ENCODE data around the gene HOXC12.

The HOXC12 gene

DNA sequence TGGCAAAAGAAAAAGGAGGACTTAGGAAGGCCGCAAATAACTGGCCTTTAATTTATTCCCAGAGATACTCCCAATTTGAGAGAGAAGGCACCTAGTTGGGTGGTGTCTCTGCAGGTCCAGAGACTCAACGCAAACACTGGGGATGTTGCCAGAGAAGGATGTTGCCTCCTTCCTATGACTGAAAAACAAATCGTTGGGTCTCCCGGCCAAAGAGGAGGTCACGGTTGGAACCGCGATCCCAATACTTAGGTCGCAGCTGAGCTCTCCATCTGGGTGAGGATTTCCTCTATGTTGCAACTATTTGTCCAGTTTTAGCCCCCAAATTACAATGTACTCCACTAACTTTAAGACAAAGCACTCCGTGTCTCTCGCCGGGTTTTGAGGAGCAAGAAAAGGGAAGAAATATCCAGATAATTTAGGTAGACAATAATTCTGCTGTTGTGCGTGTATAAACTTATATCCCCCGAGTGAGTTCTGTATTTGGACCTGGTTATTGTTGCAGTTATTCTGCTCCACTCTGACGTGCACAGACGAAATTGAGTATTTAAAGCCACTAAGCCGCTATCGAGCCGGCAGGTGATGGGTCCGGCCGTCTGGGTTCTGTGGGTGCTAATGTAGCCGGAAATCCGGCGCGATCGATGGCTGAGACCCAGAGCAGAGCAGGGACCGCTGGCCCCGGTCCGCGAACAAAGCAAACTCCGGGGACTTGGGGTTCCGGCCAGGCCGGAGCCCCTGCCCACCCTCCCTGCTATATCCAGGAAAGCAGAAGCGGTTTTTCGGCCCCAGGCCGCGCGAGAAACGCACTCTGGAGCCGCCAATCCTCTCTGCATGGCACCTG is 5.7 kb downstream of the HOXC12 start:
- no peak for TF ChIP-seq EP300 (IDR thresholded peaks at IDR 0.05; ENCODE audit: borderline replicate concordance)
- no peak for TF ChIP-seq FOXM1 (IDR thresholded peaks at IDR 0.05; ENCODE audit: borderline replicate concordance, low read depth)
- TF ChIP-seq TEAD4 (IDR thresholded peaks at IDR 0.05) = no peak
- no peak for TF ChIP-seq YY1 (IDR thresholded peaks at IDR 0.05; ENCODE audit: low read depth)
- TF ChIP-seq, protein P1, sequence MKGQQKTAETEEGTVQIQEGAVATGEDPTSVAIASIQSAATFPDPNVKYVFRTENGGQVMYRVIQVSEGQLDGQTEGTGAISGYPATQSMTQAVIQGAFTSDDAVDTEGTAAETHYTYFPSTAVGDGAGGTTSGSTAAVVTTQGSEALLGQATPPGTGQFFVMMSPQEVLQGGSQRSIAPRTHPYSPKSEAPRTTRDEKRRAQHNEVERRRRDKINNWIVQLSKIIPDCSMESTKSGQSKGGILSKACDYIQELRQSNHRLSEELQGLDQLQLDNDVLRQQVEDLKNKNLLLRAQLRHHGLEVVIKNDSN (IDR thresholded peaks at IDR 0.05) = no peak
- no peak for TF ChIP-seq ZBTB7A (IDR thresholded peaks at IDR 0.05; ENCODE audit: low read depth)
- TF ChIP-seq, protein P2, sequence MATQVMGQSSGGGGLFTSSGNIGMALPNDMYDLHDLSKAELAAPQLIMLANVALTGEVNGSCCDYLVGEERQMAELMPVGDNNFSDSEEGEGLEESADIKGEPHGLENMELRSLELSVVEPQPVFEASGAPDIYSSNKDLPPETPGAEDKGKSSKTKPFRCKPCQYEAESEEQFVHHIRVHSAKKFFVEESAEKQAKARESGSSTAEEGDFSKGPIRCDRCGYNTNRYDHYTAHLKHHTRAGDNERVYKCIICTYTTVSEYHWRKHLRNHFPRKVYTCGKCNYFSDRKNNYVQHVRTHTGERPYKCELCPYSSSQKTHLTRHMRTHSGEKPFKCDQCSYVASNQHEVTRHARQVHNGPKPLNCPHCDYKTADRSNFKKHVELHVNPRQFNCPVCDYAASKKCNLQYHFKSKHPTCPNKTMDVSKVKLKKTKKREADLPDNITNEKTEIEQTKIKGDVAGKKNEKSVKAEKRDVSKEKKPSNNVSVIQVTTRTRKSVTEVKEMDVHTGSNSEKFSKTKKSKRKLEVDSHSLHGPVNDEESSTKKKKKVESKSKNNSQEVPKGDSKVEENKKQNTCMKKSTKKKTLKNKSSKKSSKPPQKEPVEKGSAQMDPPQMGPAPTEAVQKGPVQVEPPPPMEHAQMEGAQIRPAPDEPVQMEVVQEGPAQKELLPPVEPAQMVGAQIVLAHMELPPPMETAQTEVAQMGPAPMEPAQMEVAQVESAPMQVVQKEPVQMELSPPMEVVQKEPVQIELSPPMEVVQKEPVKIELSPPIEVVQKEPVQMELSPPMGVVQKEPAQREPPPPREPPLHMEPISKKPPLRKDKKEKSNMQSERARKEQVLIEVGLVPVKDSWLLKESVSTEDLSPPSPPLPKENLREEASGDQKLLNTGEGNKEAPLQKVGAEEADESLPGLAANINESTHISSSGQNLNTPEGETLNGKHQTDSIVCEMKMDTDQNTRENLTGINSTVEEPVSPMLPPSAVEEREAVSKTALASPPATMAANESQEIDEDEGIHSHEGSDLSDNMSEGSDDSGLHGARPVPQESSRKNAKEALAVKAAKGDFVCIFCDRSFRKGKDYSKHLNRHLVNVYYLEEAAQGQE (IDR thresholded peaks at IDR 0.05; ENCODE audit: low read depth) = no peak
- TF ChIP-seq EGR1 (IDR thresholded peaks at IDR 0.05) = no peak
- no peak for TF ChIP-seq NFIC (IDR thresholded peaks at IDR 0.05)
- no peak for TF ChIP-seq CREB1 (IDR thresholded peaks at IDR 0.05; ENCODE audit: low read depth)
- TF ChIP-seq TAF1 (IDR thresholded peaks at IDR 0.05; ENCODE audit: low read depth) = no peak
- no peak for TF ChIP-seq CEBPB (IDR thresholded peaks at IDR 0.05)
- TF ChIP-seq, protein P3, sequence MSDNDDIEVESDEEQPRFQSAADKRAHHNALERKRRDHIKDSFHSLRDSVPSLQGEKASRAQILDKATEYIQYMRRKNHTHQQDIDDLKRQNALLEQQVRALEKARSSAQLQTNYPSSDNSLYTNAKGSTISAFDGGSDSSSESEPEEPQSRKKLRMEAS (IDR thresholded peaks at IDR 0.05) = no peak
- TF ChIP-seq RAD21 (IDR thresholded peaks at IDR 0.05; ENCODE audit: low read depth) = no peak

DNA sequence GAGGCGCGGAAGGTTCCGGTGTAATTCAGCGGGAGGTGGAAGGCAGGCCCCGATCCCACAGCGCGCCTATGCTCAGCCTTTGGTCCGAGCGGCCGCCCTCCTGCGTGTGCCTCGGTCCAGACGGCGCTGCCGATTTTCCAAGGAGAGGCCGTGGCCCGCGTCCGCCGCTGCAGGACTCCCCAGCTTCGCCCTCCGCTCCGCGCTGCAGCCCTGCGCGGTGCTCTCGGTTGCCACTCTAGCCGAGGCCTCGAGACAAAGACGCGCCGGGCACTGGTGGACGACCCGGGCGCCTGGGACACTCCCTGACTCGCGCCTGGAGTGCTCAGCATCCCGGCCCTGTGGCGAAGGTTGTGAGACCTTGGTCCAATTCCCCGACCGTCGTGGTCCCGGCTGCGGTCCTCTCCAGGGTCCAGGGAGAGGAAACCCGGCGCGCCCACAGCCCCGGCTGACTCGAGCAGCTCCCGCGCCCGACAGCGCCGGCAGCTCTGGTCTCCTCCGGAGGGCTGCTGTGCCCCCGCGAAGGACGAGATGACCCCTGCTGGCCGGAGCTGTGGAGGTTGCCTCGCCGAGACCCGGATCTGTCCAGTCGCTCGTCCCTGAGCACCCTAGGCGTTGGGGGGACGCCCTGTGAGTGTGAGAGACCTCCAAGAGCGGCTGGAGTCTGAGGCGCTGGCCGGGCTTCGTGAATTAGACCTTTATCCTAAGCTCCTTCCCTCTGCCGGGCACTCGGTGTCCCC is 6.5 kb downstream of the HOXC12 start:
- TF ChIP-seq FOXM1 (IDR thresholded peaks at IDR 0.05; ENCODE audit: borderline replicate concordance, low read depth) (no peak), CREB1 (IDR thresholded peaks at IDR 0.05; ENCODE audit: low read depth) (no peak), TCF12 (IDR thresholded peaks at IDR 0.05; ENCODE audit: low read depth) (no peak), CEBPB (IDR thresholded peaks at IDR 0.05) (no peak), EGR1 (IDR thresholded peaks at IDR 0.05) (no peak), RAD21 (IDR thresholded peaks at IDR 0.05; ENCODE audit: low read depth) (no peak)
- TF ChIP-seq, protein P1 (IDR thresholded peaks at IDR 0.05) = no peak

DNA sequence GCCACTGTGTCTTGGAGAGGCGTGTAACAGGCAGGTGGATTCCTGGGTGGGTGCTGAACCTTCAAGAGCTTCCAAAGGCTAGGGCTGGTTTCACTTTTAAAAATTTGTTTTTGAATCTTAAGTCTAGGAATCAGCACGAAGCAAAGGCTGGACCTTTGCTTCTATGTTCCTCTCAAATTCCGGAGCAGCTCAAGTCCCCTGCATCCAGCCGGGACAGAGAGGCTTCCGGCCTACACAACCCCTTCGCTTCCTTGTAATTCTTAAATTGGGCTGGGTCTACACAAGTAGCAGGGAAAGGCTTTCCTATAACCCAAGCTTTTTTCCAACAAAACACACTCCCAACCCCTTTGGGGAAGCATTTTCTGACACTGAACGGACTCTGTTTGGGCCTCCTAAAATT is 8.3 kb downstream of the HOXC12 start:
- TF ChIP-seq EGR1 (IDR thresholded peaks at IDR 0.05) = no peak
- TF ChIP-seq ZBTB7A (IDR thresholded peaks at IDR 0.05; ENCODE audit: low read depth) = no peak
- no peak for TF ChIP-seq NFIC (IDR thresholded peaks at IDR 0.05)
- no peak for TF ChIP-seq RAD21 (IDR thresholded peaks at IDR 0.05; ENCODE audit: low read depth)
- TF ChIP-seq CREB1 (IDR thresholded peaks at IDR 0.05; ENCODE audit: low read depth) = no peak
- no peak for TF ChIP-seq TEAD4 (IDR thresholded peaks at IDR 0.05)
- no peak for TF ChIP-seq TAF1 (IDR thresholded peaks at IDR 0.05; ENCODE audit: low read depth)
- no peak for TF ChIP-seq TCF12 (IDR thresholded peaks at IDR 0.05; ENCODE audit: low read depth)
- TF ChIP-seq FOXM1 (IDR thresholded peaks at IDR 0.05; ENCODE audit: borderline replicate concordance, low read depth) = no peak
- TF ChIP-seq, protein P3 (IDR thresholded peaks at IDR 0.05) = no peak
- no peak for TF ChIP-seq EP300 (IDR thresholded peaks at IDR 0.05; ENCODE audit: borderline replicate concordance)
- no peak for TF ChIP-seq YY1 (IDR thresholded peaks at IDR 0.05; ENCODE audit: low read depth)
- TF ChIP-seq, protein P1 (IDR thresholded peaks at IDR 0.05) = no peak
- no peak for TF ChIP-seq CEBPB (IDR thresholded peaks at IDR 0.05)
- TF ChIP-seq, protein P2 (IDR thresholded peaks at IDR 0.05; ENCODE audit: low read depth) = no peak

GRCh38 chr12:53963434-53964314 is 9.0 kb downstream of the HOXC12 start:
- TF ChIP-seq, protein P3 (IDR thresholded peaks at IDR 0.05) = no peak
